ENCODE results near the gene LY6G5B.
"Not testable (repeated sequence)": the region's sequence is repeated elsewhere in the genome, so short reads cannot be mapped to it uniquely, and the experiment has no call there.

The LY6G5B gene

DNA sequence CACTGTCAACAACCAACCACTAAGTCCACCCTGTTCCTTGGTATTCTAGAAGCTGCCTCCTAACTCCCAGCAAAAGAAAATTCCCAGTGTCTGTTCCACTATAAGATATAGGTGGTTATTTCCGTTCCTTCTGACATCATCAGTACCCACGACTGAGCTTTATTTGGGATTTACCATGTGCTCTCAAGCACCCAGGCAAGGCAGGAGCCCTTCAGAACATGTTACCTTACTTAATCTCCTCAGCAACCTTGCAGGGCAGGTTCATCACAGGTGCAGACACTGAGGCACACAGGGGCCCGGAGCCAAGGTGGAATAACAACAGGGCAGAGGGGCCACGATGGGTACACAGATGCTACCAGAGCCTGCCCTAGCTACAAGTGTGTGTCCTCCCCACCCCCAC, 22.6 kb downstream of the LY6G5B start:
- DNase-seq: no peak

DNA sequence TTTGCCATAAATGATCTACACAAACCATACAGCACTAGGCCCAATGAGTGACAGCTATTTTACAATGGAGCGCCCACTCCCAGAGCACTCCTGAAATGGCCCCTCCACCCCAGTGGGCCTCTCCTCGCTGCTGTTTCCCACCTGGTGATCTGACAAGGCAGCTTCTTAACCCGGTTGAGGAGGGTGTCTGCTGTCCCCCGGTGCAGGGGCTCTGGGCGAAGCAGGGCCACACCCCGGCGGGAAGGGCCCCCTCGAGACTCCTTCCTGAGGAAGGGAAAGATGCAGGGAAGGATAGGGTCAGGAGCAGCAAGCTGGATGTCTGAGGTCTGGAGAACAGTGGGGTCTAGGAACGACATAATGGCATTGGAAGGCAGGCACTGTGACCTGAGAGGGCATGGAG, 23.1 kb downstream of the LY6G5B start:
- DNase-seq: no peak

DNA sequence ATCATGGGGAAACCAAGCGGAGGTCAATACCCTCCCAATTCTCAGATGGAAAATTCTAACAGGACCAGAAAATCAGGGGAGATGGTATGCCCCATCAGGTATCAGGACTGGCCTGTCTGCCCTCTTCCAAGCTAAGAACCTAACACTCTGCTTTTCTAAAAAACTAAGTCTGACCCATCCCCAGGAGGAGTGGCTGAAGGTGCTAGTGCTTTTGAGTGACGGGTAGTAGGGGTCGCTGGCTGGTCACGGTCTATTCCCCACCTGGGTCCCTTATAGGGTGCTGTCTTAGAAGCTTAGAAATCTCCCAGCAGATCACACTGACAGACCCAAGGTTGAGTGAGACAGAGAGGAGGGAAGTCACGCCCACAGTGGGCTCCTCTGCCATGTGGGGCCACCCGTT, 23.8 kb downstream of the LY6G5B start:
- DNase-seq: no peak

- no peak for DNase-seq
Observed at GRCh38 chr6:31697555-31697954, 27.8 kb downstream of the LY6G5B start.

DNA sequence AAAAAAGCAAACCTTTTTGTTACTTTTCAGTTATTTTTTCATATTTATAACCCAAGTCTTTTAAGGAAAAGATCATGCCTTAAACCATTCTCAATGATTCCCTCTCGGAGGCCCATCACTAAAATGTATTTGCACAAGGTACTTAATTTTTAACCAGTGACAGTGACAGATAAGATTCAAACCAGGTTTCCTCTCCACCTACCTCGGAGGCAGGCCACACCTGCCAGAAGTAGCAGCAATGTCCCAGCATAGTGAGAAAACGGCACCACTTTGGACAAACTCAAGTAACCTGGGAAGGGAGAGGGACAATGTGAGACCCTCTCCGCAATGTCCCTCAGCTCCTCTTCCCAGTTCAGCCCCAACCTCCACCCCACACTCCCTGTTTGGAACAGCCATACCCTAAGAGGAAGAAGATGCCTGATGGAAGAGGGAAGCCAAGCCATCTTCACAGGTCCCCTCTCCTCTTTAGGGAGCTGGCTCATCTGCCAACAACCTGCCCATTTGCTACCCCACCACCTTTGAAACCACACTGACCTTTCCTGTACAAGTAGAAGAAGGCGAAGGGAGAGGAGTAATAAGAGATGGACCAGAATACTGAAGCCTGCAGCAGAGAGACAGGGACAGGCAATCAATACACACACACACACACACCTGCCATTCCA, 31.1 kb downstream of the LY6G5B start:
- no peak for DNase-seq

DNA sequence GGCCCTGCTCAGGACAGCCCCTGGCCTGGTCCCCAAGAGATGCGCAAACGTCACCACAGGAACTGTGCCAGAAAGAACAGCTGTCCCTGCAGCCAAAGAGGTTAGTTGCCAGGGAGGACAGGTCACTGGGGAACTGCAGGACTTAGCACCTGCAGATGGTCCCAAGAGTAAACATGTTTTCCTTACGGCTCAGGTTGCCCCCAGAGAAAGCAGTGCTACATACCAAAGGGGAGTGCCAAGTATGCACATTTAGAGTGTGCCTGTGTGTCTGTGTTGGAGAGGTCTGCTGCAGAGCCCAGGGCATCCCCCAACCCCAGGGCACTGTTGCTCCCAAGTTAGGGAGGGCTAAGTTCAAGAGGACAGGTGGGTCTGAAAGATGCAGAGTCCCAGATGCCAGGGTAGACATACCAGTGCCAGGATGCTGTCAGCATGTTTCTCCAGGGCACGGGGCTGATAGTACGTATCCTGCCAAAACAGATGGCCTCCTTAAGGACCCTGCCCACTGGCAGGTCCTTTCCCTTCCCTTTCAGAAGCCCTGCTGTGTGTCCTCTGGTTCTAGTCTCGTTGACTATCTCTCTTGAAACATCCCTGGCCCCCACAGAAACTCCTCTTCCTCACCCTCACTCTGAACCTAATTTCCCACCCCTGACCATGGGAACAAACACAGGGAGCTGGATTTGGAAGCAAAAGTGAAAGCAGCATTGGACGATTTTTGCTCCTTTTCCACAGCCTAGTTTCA, 32.1 kb downstream of the LY6G5B start:
- DNase-seq: no peak

DNA sequence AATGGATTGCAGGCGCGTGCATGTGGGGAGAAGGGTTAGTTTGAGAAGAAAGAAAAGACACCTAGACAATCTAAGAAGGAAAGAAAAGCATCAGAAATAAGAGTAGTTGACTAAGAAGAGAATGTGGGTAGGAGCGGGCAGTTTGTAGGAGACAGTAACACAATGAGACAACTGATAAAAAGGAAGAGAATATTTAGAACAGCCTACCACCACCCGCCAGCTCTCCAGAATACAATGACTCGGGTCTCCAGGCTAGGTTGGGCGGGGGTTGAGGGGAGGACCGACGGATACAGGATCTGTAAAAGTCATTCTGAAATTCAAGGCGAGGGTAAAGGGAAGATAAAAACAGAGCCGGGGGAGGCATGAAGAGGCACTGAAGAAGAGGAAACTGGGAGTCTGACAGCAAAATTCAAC, 32.6 kb downstream of the LY6G5B start:
- no peak for DNase-seq

DNA sequence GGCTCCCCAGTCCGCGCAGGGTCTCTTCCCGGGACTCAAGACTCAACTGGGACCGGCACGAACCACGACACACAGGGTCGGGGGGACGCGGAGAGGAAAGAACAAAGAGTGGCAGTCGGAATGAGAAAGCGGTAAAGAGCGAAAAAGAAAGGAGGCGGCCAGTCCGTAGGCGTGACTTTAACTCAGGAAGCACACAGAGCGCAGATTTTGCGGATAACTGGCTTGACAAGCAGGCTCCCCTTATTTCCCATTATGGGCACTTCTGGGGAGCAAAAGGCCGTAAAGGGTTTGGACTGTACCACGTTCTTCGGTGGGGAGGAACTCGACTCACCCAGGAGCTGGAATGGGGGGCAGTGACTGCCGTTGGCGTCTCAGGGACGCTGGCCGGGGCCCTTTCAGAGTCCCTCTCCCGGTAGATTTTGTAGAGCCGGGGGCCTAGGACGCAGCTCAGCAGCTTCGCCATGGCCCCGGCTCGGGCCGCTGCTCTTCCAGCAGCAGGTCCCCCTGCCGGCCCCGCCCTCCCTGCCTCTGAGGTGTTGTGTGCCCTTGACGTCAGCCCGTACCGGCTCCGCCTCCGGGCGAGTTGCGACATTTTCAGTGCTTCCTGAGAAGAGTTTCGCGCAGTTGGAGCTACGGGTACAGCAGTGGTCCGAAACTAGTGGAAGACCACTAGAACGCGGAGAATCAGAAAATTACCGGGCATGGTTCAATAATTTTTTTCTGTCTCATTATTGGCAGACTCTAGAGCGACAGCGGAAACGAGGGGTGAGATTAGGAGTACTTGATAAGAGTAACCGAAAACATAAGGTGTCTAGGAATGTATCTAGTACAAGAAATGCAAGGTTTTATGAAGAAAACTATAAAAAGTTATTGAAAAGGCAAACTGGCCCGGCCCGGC, 33.3 kb downstream of the LY6G5B start, which contains the start of gene ABHD16A:
ABHD16A (minus strand) TSS at position 506 of the 898 bp plus-strand sequence; CDS start at position 463, 43 bp downstream.
- peak; percentile 97 for DNase-seq

GRCh38 chr6:31705931-31706330, 36.2 kb downstream of the LY6G5B start:
- DNase-seq: no peak

- no peak for DNase-seq
Observed at GRCh38 chr6:31706599-31706998, 36.8 kb downstream of the LY6G5B start, which contains the start of gene LY6G6F. TSS of gene LY6G6F (plus strand) at chr6:31706866. CDS start at chr6:31706907, 41 bp downstream.

DNA sequence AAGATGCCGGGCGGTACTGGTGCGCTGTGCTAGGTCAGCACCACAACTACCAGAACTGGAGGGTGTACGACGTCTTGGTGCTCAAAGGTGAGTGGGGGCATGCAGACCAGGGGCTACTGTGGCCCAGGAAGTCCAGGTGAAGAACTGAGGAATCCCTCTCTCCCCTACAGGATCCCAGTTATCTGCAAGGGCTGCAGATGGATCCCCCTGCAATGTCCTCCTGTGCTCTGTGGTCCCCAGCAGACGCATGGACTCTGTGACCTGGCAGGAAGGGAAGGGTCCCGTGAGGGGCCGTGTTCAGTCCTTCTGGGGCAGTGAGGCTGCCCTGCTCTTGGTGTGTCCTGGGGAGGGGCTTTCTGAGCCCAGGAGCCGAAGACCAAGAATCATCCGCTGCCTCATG, 37.9 kb downstream of the LY6G5B start:
- no peak for DNase-seq

- DNase-seq: no peak
Observed at GRCh38 chr6:31708224-31708623, 38.4 kb downstream of the LY6G5B start.

DNA sequence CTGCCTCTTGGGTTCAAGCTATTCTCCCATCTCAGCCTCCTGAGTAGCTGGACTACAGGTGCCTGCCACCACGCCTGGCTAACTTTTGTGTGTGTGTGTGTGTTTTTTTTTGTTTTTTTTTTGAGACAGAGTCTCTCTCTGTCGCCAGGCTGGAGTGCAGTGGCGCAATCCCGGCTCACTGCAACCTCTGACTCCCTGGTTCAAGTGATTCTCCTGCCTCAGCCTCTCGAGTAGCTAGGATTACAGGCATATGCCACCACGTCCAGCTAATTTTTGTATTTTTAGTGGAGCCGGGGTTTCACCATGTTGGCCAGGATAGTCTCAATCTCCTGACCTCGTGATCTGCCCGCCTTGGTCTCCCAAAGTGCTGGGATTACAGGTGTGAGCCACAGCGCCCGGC, 39.4 kb downstream of the LY6G5B start:
- not testable (repeated sequence) for DNase-seq

- no peak for DNase-seq
Observed at GRCh38 chr6:31710523-31711219, 40.9 kb downstream of the LY6G5B start.

DNA sequence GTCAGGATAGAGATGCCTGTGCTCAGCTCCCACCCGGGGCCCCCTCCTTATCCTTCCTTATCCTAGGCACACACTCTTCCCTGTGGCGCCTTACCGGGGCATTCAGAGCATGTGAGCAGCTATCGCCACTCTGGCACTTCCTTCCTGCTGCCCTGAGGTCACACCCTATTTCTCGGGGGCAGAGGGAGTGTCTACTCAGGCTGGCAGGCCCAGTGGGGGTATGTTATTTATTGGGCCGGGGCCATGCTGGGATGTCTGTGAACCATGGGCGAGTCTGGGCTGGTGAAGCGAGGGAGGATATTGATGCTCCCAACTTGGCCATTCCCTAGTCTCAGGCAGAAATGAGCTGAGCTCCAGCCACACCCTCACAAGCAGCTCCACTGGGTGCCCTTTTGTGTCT, 41.5 kb downstream of the LY6G5B start:
- no peak for DNase-seq

DNA sequence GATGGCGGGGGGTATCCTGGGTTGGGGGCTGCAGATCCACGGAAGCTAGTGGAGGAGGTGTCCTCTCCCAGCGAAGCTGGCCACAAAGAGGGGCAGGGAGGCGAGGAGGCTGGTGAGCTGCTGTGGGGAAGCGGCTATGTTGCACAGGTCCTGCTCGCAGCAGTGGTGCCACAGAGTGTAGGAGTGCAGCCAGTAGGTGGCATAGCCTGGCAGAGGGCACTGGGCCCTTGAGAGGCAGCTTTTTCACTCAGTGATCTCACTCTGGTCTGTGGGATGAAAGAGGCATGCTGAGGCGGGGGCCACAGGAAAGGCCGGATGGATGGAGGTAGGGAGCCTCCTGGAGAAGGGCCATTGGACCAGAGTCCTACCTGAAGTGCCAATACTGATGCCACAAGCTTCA, 42.5 kb downstream of the LY6G5B start:
- DNase-seq: no peak

DNA sequence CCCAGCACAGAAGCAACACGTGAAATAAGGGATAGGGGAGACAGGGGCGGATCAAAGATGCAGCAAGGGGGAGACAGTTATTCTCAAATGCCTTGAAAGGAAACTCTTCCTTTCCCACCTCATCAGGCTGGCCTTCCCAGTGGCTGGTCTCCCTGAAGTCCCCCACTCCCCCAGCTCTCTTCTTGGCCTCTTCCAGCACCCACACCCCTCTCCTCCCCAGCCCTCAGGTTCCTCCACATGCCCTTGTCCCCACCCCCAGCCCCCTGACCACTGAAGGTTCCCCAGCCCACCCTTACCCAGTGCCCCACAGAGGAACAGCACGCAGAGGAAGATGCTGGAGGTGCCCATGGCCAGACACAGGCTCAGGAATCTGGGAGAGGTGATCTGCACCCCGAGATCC, 43.7 kb downstream of the LY6G5B start:
- no peak for DNase-seq

DNA sequence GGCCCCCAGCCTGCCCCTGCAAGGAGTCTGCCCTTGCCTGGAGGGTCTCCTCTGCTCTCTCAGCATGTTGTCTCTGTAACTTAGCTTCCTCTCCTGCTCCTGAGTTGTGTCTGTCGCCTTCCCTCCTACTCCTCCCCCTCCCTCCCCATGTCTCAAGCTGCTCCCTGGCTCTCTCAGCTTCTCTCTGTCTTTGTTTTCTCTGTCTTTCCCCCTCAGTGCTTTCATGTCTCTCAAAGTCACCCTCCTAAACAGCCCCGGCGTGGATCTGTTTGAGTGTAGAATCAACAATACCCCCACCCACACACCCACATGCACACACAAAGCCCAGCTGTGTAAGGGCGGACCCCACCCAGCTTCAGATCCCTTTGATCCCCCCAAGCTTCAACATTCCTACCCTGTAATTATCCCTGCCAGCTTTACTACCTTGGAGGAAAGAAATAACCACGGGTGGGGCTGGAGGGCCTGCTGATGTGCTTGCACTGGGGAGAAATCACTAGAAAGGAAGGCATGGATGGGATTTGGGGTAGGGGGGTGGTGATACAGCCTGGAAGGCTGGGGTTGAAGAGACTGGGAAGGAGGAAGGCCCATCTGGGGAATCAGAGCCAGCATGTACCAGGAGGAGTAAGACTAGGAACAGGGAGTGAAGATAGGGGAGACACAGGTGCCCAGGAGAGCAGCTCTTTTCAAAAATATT, 44.4 kb downstream of the LY6G5B start:
- no peak for DNase-seq

- no peak for DNase-seq
Observed at GRCh38 chr6:31715022-31715958, 45.5 kb downstream of the LY6G5B start, which contains the start of gene LY6G6D. TSS of gene LY6G6D (plus strand) at chr6:31715348. CDS start at chr6:31715356, 8 bp downstream.

- no peak for DNase-seq
Observed at GRCh38 chr6:31717499-31718222, 47.9 kb downstream of the LY6G5B start.
